GM19238 (cell line): Measurements from ENCODE around the gene C20orf141.
"Not testable (repeated sequence)": the region's sequence is repeated elsewhere in the genome, so short reads cannot be mapped to it uniquely, and the experiment has no call there.

Experiments
- DNase-seq: peaks from one replicate; pipeline ENCODE4 v3.0.0; 2011; ENCODE audit warnings: low spot score; ENCODE audit not compliant: insufficient read length

Gene C20orf141, protein sequence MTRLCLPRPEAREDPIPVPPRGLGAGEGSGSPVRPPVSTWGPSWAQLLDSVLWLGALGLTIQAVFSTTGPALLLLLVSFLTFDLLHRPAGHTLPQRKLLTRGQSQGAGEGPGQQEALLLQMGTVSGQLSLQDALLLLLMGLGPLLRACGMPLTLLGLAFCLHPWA

GRCh38 chr20:2814587-2815051 is at the start of gene C20orf141:
TSS of gene C20orf141 (plus strand) at chr20:2814987. CDS start at chr20:2815185, 198 bp downstream.
- no peak for DNase-seq

GRCh38 chr20:2767768-2768631 is 46.8 kb upstream of the C20orf141 start:
- no peak for DNase-seq

GRCh38 chr20:2768632-2769015 is 46.2 kb upstream of the C20orf141 start:
- DNase-seq = no peak

DNA sequence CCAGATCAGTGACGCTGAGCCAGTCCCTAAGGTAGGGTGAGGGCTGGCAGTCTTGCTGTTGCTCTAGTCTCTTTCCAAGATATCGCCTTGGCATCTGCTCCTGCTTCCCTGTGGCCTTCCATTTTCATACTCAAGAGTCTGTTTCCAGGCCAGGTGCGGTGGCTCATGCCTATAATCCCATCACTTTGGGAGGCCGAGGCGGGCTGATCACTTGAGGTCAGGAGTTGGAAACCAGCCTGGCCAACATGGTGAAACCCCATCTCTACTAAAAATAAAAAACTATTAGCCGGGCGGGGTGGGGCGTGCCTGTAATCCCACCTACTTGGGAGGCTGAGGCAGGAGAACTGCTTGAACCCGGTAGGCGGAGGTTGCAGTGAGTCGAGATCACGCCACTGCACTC is 44.7 kb upstream of the C20orf141 start:
- not testable (repeated sequence) for DNase-seq

- no peak for DNase-seq
Observed at GRCh38 chr20:2771631-2772080, 43.1 kb upstream of the C20orf141 start.

DNA sequence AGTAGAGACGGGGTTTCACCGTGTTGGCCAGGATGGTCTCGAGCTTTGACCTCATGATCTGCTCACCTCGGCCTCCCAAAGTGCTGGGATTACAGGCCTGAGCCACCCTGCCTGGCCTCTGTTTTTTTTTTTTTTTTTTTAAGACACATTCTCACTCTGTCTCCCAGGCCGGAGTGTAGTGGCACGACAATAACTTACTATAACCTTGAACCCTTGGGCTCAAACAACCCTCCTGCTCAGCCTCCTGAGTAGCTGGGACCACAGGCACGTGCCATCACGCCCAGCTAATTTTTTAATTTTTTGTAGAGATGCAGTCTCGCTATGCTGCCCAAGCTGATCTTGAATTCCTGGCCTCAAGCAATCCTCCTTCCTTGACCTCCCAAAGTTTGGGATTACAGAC is 41.0 kb upstream of the C20orf141 start:
- no peak for DNase-seq

DNA sequence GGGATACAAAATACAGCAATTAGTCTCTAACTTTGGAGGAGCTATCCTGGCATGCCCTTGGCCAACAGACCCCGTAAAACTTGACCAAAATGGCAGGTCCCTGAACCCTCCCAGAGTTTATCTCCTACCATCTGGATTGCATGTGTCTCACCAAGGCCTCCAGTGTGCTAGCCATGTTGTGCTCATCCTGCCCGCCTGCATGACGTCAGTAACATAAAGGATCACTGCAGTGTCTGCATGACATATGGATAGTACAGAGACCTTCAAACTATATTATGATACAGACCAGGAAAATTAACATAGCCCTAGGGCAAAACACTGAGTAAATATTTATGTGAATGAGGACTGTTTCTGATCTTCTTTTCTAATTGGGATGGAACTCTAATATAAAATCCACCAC is 39.6 kb upstream of the C20orf141 start:
- DNase-seq = no peak

GRCh38 chr20:2778602-2779321 is 36.0 kb upstream of the C20orf141 start:
- no peak for DNase-seq

GRCh38 chr20:2780948-2781347 is 33.8 kb upstream of the C20orf141 start:
- DNase-seq = no peak

GRCh38 chr20:2783908-2784566 is 30.8 kb upstream of the C20orf141 start:
- DNase-seq = no peak

DNA sequence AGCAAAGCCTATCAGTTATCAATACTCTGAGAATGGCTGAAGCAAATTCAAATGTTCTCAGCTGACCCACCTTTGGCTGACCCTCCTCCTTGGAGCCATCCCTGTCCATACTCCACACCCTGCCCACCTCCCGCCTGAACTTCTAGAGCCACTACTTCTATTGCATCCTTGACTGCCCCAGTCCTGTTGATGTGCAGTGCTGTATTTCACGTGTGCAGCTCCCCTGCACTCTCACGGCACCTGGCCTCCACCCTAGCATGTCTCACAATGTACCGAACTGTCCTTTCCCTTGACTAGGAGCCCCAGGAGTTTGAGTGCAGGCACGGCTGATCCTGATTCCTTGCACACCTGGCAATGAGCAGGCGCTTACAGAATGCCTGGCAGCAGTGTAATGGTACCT is 21.3 kb upstream of the C20orf141 start:
- no peak for DNase-seq

GRCh38 chr20:2794202-2794748 is 20.5 kb upstream of the C20orf141 start:
- DNase-seq = no peak

- DNase-seq = no peak
Observed at GRCh38 chr20:2794866-2795447, 19.8 kb upstream of the C20orf141 start.

GRCh38 chr20:2795451-2795850 is 19.3 kb upstream of the C20orf141 start:
- no peak for DNase-seq

DNA sequence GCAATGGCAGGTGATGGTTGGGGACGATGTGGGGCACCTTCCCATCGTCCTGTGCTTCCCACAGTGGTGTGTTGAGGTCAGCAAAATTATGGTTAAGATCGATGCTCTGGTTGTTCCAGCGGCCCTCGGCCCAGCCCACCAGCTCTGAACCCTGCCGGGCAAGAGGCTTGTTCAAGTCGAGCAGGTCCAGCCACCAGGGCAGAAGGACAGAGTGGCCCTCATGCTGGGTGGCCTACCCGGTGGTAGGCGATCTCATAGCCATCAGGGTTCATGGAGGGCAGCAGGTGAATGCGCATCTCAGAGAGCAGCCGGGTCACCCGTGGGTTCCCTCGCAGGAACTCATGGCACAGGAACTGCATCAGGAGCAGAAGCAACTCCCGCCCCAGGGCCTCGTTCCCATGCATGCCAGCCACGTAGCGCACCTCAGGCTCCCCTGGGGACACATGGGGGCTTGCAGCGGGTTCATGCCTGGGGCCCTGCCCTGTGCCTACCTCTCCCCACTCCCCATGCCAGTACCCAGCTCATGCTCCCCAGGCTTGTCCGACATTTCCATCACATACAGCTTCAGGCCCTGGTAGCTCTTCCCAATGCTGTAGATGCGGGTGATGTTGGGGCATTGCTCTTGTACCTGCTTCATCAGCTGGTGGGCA is 18.7 kb upstream of the C20orf141 start:
- no peak for DNase-seq

DNA sequence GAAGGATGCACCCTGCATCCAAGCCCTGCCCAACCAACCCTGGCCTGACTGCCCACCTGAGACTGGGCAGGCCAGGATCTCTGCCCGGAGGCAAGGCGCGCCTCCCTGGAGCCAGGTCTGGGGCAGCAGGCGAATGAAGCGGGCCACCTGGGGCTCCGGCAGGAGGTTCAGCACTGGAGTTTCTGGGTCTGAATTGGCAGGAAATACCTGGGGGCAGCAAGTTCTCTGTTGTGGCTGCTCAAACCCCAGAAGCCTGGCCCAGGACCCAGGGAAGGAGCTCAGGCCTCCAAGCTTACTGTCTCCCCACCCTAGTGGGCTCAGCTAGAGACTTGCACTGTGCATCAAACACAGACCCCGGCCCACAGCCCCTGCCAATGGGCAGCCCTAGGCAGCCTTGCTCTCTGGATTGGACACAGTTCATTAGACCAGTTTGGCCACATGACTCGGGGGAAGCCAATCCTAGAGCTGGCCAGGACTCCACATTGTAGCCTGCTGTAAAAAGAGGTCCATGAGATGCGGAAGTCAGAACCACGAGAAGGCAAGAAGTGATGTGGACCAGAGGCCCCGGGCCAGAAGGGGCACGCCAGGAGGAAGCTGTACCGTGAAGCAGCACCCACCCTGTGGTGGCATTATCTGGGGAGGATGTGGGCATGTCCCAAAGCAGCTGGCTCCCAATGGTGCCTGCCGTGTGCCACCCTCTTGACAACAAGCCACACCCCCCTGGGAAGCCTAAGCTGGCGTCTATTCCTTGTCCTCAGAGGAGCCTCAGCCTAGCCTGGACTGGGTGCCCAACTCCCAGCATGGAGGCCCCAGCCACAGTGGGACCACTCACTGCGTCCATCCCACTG is 17.4 kb upstream of the C20orf141 start:
- no peak for DNase-seq

GRCh38 chr20:2798095-2798805 is 16.5 kb upstream of the C20orf141 start:
- no peak for DNase-seq

DNA sequence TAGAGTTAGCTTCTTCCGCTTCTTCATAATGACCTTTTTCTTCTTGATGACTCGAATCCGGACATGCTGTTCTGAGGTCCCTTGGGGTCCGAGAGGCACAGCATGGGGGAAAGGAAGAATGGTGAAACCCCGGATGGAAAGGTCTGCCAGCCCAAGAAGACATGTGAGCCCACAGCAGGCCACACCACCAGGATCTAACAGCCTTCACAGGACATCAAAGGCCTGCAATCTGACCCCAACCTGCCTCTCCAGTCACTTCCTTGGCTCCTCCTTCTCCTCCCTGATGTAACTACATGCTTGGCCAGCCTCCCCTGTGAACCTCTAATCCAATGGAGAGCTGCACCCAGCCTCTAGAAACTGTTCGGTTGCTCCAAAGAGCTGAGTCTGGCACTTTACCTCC is 16.0 kb upstream of the C20orf141 start:
- DNase-seq = no peak

DNA sequence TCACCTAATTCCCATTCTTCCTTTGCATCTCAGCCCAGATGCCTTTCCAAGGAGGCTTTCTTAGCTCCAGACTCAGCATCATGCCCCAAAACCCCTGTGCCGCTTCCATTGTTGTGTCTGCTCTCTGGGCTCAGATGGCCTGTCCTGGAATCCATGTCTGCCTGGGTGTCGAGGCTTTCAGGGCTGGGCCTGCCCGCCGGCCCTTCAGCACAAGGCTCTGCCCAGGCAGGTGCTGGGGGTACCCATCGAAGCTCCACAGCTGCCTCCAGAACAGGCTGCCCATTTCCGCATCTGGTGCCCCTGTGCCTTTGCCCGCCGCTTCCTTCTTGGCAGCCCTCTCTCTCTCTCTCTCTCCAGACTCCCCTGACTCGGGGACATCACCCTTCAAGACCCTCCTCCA is 15.5 kb upstream of the C20orf141 start:
- DNase-seq = no peak
